HepG2 (cell line): Measurements from ENCODE around the gene MLC1. TPM values are rescaled to one million over a fixed set of nuclear protein-coding genes. Genes with fewer than 3 reads are reported as not detected.

ENCODE experiments used
- KDM2A ChIP-seq: sonication (generic); formaldehyde crosslinking; IDR thresholded peaks from 2 replicates; pipeline ENCODE4 v1.4.0; 2020; ENCODE audit warnings: low read depth, missing genetic modification reagents, borderline replicate concordance
- KLF13 ChIP-seq: sonication (generic); formaldehyde crosslinking; IDR thresholded peaks from 2 replicates; pipeline ENCODE4 v1.4.0; 2020; ENCODE audit warnings: mild to moderate bottlenecking, missing genetic modification reagents
- MTA3 ChIP-seq: sonication (generic); formaldehyde crosslinking; IDR thresholded peaks from 2 replicates; pipeline ENCODE4 v1.4.0; 2020; ENCODE audit warnings: missing genetic modification reagents
- PHF21A ChIP-seq: sonication (generic); formaldehyde crosslinking; IDR thresholded peaks from 2 replicates; pipeline ENCODE4 v1.5.0; 2020; ENCODE audit warnings: mild to moderate bottlenecking, missing genetic modification reagents
- TFDP1 ChIP-seq: IDR thresholded peaks from 2 replicates; pipeline ENCODE4 v1.6.1; 2016; ENCODE audit warnings: missing compliant biosample characterization, missing genetic modification reagents, borderline replicate concordance
- ZMYM3 ChIP-seq: sonication (generic); formaldehyde crosslinking; IDR thresholded peaks from 2 replicates; pipeline ENCODE4 v1.5.1; 2020; ENCODE audit warnings: mild to moderate bottlenecking, missing genetic modification reagents
- ZNF407 ChIP-seq: sonication (generic); formaldehyde crosslinking; IDR thresholded peaks from one replicate; pipeline ENCODE4 v1.5.1; 2020; ENCODE audit warnings: mild to moderate bottlenecking, missing genetic modification reagents; ENCODE audit errors: not compliant biosample characterization
- polyA plus RNA-seq, 8 experiments: library from polyadenylated mRNA; depleted of rRNA in 3 of 8; stranded (reverse) in 7 of 8; unstranded in 1 of 8; fragments of >200 nt; fragmentation: Illumina TruSeq in 4 of 8; extraction: Trizol in 4 of 8; gene quantifications; 2 replicates each; pipeline versions ENCODE4 v1.2.1 to v1.2.3, GENCODE V29; 2011 to 2016; ENCODE audit warnings: low read depth in 4 of 8, missing spikeins in 1 of 8, mixed read lengths in 1 of 8; ENCODE audit not compliant: insufficient read depth in 1 of 8
- total RNA-seq, 5 experiments: library from RNA; depleted of rRNA; stranded (reverse); fragments of >200 nt; fragmentation: Illumina TruSeq; extraction: Trizol; gene quantifications; 2 replicates each; pipeline ENCODE4 v1.2.3, GENCODE V29; 2016; ENCODE audit warnings: low read depth in 1 of 5

The MLC1 gene
- total and polyA plus RNA-seq, 2 of the 13 experiments (the other 11 are each of a cell fraction or from before 2014, with no cell fraction given), result not detected

DNA sequence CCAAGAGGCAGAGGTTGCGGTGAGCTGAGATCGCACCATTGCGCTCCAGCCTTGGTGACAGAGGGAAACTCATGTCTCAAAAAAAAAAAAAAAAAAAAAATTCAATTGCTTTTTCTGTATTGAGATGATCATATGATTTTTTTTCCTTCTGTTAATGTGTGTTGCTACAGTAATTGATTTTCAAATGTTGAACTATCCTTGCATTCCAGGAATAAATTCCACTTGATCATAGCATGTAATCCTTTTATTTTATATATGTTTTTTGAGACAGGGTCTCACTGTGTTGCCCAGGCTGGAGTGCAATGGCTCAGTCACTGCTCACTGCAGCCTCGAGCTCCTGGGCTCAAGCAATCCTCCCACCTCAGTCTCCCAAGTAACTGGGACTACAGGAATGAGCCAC, 37.9 kb upstream of the MLC1 start (continued):
- TF ChIP-seq ZNF407 (CRISPR knock-in tag), result no peak
- no peak for TF ChIP-seq KDM2A (CRISPR knock-in tag)
- no peak for TF ChIP-seq MTA3
- TF ChIP-seq KLF13, result no peak
- no peak for TF ChIP-seq TFDP1 (CRISPR knock-in tag)
- no peak for TF ChIP-seq PHF21A (CRISPR knock-in tag)
- no peak for TF ChIP-seq ZMYM3 (CRISPR knock-in tag)
